AG09309 (cell line): Measurements from ENCODE around the gene VKORC1L1.
"Not testable (repeated sequence)": the region's sequence is repeated elsewhere in the genome, so short reads cannot be mapped to it uniquely, and the experiment has no call there.

Source experiments
- DNase-seq: peaks from one replicate; pipeline ENCODE4 v3.0.0-alpha.2; 2010; ENCODE audit warnings: low read depth
- H3K4me3 ChIP-seq: 2 replicates; pipeline ENCODE4 v1.5.1; 2011; ENCODE audit warnings: mild to moderate bottlenecking, low read depth, low read length, moderate library complexity; ENCODE audit not compliant: control insufficient read depth
- CTCF ChIP-seq: IDR thresholded peaks from 2 replicates; pipeline ENCODE4 v1.5.1; 2011; ENCODE audit warnings: mild to moderate bottlenecking, low read depth, low read length, inconsistent platforms; ENCODE audit not compliant: insufficient read depth, control insufficient read depth; ENCODE audit errors: missing control alignments

The VKORC1L1 gene

GRCh38 chr7:65892161-65892560, 19.3 kb downstream of the VKORC1L1 start:
- TF ChIP-seq CTCF, result no peak
- no peak overlapping the region for H3K4me3 ChIP-seq
- DNase-seq, result no peak

- no peak for TF ChIP-seq CTCF
- DNase-seq, result no peak
- no peak overlapping the region for H3K4me3 ChIP-seq
Observed at GRCh38 chr7:65892835-65893234, 20.0 kb downstream of the VKORC1L1 start.

- DNase-seq, result no peak
- H3K4me3 ChIP-seq, result no peak overlapping the region
- TF ChIP-seq CTCF, result no peak
Observed at GRCh38 chr7:65896279-65896870, 23.5 kb downstream of the VKORC1L1 start.

- not testable (repeated sequence) for H3K4me3 ChIP-seq, DNase-seq
Observed at GRCh38 chr7:65897289-65897688, 24.4 kb downstream of the VKORC1L1 start.

GRCh38 chr7:65898677-65899447, 26.0 kb downstream of the VKORC1L1 start:
- not testable (repeated sequence) for DNase-seq, H3K4me3 ChIP-seq

GRCh38 chr7:65902306-65902705, 29.4 kb downstream of the VKORC1L1 start:
- TF ChIP-seq CTCF, result no peak
- no peak overlapping the region for H3K4me3 ChIP-seq
- no peak for DNase-seq

- no peak for TF ChIP-seq CTCF
- H3K4me3 ChIP-seq, result no peak overlapping the region
- no peak for DNase-seq
Observed at GRCh38 chr7:65907501-65908198, 34.8 kb downstream of the VKORC1L1 start.
